PFSK-1 (cell line): ENCODE results near the gene FGD3.

Experiments used
- POLR2AphosphoS5 ChIP-seq: IDR thresholded peaks from 2 replicates; pipeline ENCODE4 v1.6.1; 2012; ENCODE audit warnings: low read depth, mild to moderate bottlenecking, control low read depth, low read length, moderate library complexity
- REST ChIP-seq, 2 experiments: IDR thresholded peaks; 2 replicates each; pipeline versions ENCODE4 v1.6.1 to v1.8.0; 2011 to 2012; ENCODE audit warnings: low read depth in 2 of 2, low read length in 2 of 2, control low read depth in 1 of 2, inconsistent platforms in 1 of 2, mild to moderate bottlenecking in 1 of 2, moderate library complexity in 1 of 2; ENCODE audit not compliant: insufficient read depth in 1 of 2
- SIN3A ChIP-seq: IDR thresholded peaks from 2 replicates; pipeline ENCODE4 v1.6.1; 2012; ENCODE audit warnings: mild to moderate bottlenecking, low read length, moderate library complexity, borderline replicate concordance; ENCODE audit not compliant: insufficient read depth
- TAF1 ChIP-seq: IDR thresholded peaks from 2 replicates; pipeline ENCODE4 v1.6.1; 2012; ENCODE audit warnings: low read length, control low read depth, borderline replicate concordance; ENCODE audit not compliant: insufficient read depth

DNA sequence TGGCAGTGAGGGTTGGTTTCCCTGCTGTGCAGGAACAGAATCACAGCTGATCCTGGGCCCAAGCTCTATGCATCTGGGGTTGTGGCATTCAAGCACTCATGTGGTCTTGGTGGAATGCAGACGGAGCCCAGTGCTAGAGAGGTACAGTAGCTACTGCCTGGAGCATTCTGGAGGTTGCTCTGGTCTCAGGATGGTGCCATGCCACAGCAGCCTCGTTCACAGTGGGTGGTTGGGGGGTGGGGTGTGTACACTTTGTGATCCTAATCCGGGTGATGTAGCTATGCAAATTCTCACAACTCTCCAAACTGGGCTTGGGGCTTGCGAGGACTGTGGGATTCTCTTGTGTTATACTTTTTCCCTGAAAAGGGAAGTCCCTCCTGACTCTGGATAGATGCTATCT lies 45.2 kb downstream of the FGD3 start:
- TF ChIP-seq TAF1: no peak
- TF ChIP-seq REST (IDR thresholded peaks at IDR 0.05; ENCODE audit: insufficient read depth in 1 of 2, low read depth in 2 of 2, low read length in 2 of 2): no peak
- no peak for TF ChIP-seq SIN3A
- TF ChIP-seq POLR2AphosphoS5: no peak
